ENCODE results near the gene LRP1. TPM values are rescaled to one million over a fixed set of nuclear protein-coding genes. Genes with fewer than 3 reads are reported as not detected.
A peak's percentile ranks its signal among the peaks of the same experiment; 100 is the strongest.
"Not testable (repeated sequence)": the region's sequence is repeated elsewhere in the genome, so short reads cannot be mapped to it uniquely, and the experiment has no call there.

LRP1 gene
- total RNA-seq, 1 donor from 2014 or later = 369 TPM

DNA sequence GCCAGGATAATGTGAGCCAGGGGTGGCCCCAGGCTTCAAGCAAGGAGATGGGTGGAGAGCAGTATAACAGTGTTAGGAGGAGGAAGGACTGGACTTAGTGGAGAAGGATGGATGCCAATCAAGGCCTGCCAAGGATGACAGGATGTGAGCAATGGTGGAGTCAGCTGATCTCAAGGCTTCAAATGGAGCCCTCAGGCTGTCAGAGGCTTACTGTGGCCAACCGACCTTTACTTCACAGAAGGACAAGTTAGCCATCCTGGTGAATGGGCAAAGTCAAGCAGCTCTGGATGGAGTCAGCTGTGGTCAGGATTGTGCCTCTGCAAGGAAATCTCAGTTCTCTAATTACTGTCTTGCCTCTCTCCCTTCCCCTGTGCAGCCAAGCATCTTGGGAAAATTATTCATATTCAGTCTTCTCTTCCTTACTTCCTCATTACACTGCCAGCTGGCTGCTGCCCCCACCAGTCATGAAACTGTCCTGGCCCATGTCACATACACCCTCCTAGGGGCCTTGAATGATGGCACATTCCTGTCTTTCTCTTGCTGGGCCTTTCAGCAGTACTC, 9.5 kb upstream of the LRP1 start:
- Mint-ChIP-seq H3K4me1 (ENCODE audit: low read depth, unreplicated experiment) (peaks cover 10% of the 10 kb centered on the region), H3K36me3 (ENCODE audit: low read depth, unreplicated experiment) (peaks cover 6% of the 10 kb centered on the region), H3K4me3 (ENCODE audit: unreplicated experiment) (no peak overlapping the region), H3K27me3 (ENCODE audit: low read depth, unreplicated experiment) (peaks cover 9% of the 10 kb centered on the region), H3K9me3 (ENCODE audit: unreplicated experiment) (peaks cover 1% of the 10 kb centered on the region), H3K27ac (ENCODE audit: unreplicated experiment) (no peak overlapping the region)
- Histone ChIP-seq H2AFZ (ENCODE audit: low read depth, low read length) (peak overlapping the region; percentile 59), H3K79me2 (ENCODE audit: insufficient read depth, low read length) (no peaks in the 10 kb centered on the region), H3K9ac (ENCODE audit: low read length) (no peak overlapping the region), H3K27me3 (ENCODE audit: insufficient read depth, low read length) (no peaks in the 10 kb centered on the region), H3K9me3 (ENCODE audit: insufficient read depth, low read depth, low read length) (no peaks in the 10 kb centered on the region), H3K27ac (ENCODE audit: low read depth, low read length) (no peak overlapping the region), H3K4me3 (ENCODE audit: insufficient read depth, low read depth, low read length) (no peak overlapping the region), H3K36me3 (ENCODE audit: insufficient read depth, low read length) (no peaks in the 10 kb centered on the region), H4K20me1 (ENCODE audit: insufficient read depth, low read length) (no peaks in the 10 kb centered on the region), H3K4me1 (ENCODE audit: insufficient read depth, low read length) (peaks cover 5% of the 10 kb centered on the region), H3K4me2 (ENCODE audit: low read length) (no peak overlapping the region)
- TF ChIP-seq, protein P1, sequence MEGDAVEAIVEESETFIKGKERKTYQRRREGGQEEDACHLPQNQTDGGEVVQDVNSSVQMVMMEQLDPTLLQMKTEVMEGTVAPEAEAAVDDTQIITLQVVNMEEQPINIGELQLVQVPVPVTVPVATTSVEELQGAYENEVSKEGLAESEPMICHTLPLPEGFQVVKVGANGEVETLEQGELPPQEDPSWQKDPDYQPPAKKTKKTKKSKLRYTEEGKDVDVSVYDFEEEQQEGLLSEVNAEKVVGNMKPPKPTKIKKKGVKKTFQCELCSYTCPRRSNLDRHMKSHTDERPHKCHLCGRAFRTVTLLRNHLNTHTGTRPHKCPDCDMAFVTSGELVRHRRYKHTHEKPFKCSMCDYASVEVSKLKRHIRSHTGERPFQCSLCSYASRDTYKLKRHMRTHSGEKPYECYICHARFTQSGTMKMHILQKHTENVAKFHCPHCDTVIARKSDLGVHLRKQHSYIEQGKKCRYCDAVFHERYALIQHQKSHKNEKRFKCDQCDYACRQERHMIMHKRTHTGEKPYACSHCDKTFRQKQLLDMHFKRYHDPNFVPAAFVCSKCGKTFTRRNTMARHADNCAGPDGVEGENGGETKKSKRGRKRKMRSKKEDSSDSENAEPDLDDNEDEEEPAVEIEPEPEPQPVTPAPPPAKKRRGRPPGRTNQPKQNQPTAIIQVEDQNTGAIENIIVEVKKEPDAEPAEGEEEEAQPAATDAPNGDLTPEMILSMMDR (IDR thresholded peaks at IDR 0.05; ENCODE audit: insufficient read depth, low read depth, low read length) = no peak
- TF ChIP-seq EZH2 (IDR thresholded peaks at IDR 0.05; ENCODE audit: insufficient read depth, low read length) = no peak
- no peak for DNase-seq (ENCODE audit: low read depth)
- no peak for FAIRE-seq

- H3K27ac Mint-ChIP-seq (ENCODE audit: unreplicated experiment) = no peak overlapping the region
- H3K4me2 ChIP-seq (ENCODE audit: low read length) = no peak overlapping the region
- H3K4me3 ChIP-seq (ENCODE audit: insufficient read depth, low read depth, low read length) = no peak overlapping the region
- H3K27ac ChIP-seq (ENCODE audit: low read depth, low read length) = no peak overlapping the region
- peaks cover 5% of the 10 kb centered on the region for H3K4me1 ChIP-seq (ENCODE audit: insufficient read depth, low read length)
- H3K4me3 Mint-ChIP-seq (ENCODE audit: unreplicated experiment) = no peak overlapping the region
- H3K36me3 Mint-ChIP-seq (ENCODE audit: low read depth, unreplicated experiment) = peaks cover 6% of the 10 kb centered on the region
- no peaks in the 10 kb centered on the region for H3K36me3 ChIP-seq (ENCODE audit: insufficient read depth, low read length)
- TF ChIP-seq, protein P1 (IDR thresholded peaks at IDR 0.05; ENCODE audit: insufficient read depth, low read depth, low read length) = no peak
- no peak for TF ChIP-seq EZH2 (IDR thresholded peaks at IDR 0.05; ENCODE audit: insufficient read depth, low read length)
- H4K20me1 ChIP-seq (ENCODE audit: insufficient read depth, low read length) = no peaks in the 10 kb centered on the region
- DNase-seq (ENCODE audit: low read depth) = no peak
- FAIRE-seq = no peak
- no peaks in the 10 kb centered on the region for H3K9me3 ChIP-seq (ENCODE audit: insufficient read depth, low read depth, low read length)
- H3K4me1 Mint-ChIP-seq (ENCODE audit: low read depth, unreplicated experiment) = peaks cover 10% of the 10 kb centered on the region
- no peaks in the 10 kb centered on the region for H3K27me3 ChIP-seq (ENCODE audit: insufficient read depth, low read length)
- no peaks in the 10 kb centered on the region for H3K79me2 ChIP-seq (ENCODE audit: insufficient read depth, low read length)
- no peak overlapping the region for H2AFZ ChIP-seq (ENCODE audit: low read depth, low read length)
- no peak overlapping the region for H3K9ac ChIP-seq (ENCODE audit: low read length)
- peaks cover 1% of the 10 kb centered on the region for H3K9me3 Mint-ChIP-seq (ENCODE audit: unreplicated experiment)
- H3K27me3 Mint-ChIP-seq (ENCODE audit: low read depth, unreplicated experiment) = peaks cover 7% of the 10 kb centered on the region
Measured at GRCh38 chr12:57119294-57120085, 8.8 kb upstream of the LRP1 start.

DNA sequence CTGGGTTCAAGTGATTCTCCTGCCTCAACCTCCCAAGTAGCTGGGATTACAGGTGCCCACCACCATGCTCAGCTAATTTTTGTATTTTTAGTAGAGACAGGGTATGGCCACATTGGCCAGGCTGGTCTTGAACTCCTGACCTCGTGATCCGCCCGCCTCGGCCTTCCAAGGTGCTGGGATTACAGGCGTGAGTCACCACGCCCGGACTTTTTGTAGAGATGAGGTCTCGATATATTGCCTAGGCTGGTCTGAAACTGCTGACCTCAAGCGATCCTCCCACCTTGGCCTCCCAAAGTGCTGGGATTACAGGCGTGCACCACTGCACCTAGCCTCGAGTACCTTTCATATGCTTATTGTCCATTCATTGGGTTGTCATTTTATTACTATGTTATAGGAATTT, 7.6 kb upstream of the LRP1 start:
- H2AFZ ChIP-seq (ENCODE audit: low read depth, low read length); H3K4me1 ChIP-seq (ENCODE audit: insufficient read depth, low read length); H3K9me3 ChIP-seq (ENCODE audit: insufficient read depth, low read depth, low read length); H3K9ac ChIP-seq (ENCODE audit: low read length); H3K27me3 ChIP-seq (ENCODE audit: insufficient read depth, low read length); H3K4me2 ChIP-seq (ENCODE audit: low read length); H4K20me1 ChIP-seq (ENCODE audit: insufficient read depth, low read length); H3K27me3 Mint-ChIP-seq (ENCODE audit: low read depth, unreplicated experiment); H3K4me3 ChIP-seq (ENCODE audit: insufficient read depth, low read depth, low read length); H3K27ac Mint-ChIP-seq (ENCODE audit: unreplicated experiment); H3K79me2 ChIP-seq (ENCODE audit: insufficient read depth, low read length); H3K36me3 ChIP-seq (ENCODE audit: insufficient read depth, low read length); DNase-seq (ENCODE audit: low read depth); H3K36me3 Mint-ChIP-seq (ENCODE audit: low read depth, unreplicated experiment); H3K27ac ChIP-seq (ENCODE audit: low read depth, low read length); H3K9me3 Mint-ChIP-seq (ENCODE audit: unreplicated experiment); FAIRE-seq; H3K4me3 Mint-ChIP-seq (ENCODE audit: unreplicated experiment): not testable (repeated sequence)
- H3K4me1 Mint-ChIP-seq (ENCODE audit: low read depth, unreplicated experiment) = peaks cover 10% of the 10 kb centered on the region

Data from astrocyte (in vitro differentiated cells and primary cell).